GM18502 (cell line): ENCODE data around the gene CASK.
A peak's percentile ranks its signal among the peaks of the same experiment; 100 is the strongest.
"Not testable (repeated sequence)": the region's sequence is repeated elsewhere in the genome, so short reads cannot be mapped to it uniquely, and the experiment has no call there.

Experiments used
- ATAC-seq: cut with Tn5 transposase; IDR thresholded peaks from one replicate; pipeline ENCODE4 v1.9.1; 2021; ENCODE audit warnings: mild to moderate bottlenecking; ENCODE audit not compliant: unreplicated experiment, poor library complexity

CASK gene

GRCh38 chrX:41739871-41740270, 183.5 kb downstream of the CASK start:
- no peak for ATAC-seq

DNA sequence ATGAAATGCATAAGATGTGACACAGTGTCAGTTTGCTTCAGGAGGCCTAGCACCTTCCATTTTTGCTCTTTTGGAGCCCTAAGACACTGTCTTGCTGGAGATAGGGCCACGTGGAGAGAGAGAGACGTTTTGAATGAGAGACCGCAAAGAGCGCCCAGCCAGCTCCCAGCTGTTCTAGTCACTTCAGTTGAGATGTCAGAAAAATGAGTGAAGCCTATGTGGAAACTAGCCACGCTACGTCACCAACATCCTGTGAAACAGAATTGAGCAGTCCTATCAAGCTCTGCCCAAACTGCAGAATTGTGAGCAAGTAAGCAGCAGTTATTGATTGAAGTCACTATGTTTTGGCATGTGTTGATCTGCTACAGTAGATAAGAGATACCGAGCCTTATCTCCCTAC, 186.3 kb downstream of the CASK start:
- no peak for ATAC-seq

DNA sequence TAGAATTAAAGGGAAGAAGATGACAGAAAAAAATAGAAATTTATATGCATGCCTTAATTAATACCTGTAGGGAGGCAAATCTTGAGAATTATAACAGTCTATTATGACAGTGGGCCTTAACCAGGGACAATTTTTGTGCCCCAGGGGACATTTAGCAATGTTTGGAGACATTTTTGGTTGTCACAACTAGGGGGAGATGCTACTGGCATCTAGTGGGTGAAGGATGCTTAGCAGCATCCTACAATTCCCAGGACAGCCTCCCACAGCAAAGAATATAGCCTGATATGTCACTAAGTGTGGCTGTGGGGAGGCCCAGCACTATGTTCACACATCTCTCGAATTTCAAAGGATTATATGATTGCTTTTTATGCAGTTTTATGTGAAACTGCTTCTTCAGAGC, 188.8 kb downstream of the CASK start:
- peak; percentile 27 for ATAC-seq

GRCh38 chrX:41733939-41734338, 189.4 kb downstream of the CASK start:
- ATAC-seq, result peak; percentile 98

- no peak for ATAC-seq
Measured at GRCh38 chrX:41732260-41732659, 191.1 kb downstream of the CASK start.

GRCh38 chrX:41730081-41730480, 193.3 kb downstream of the CASK start:
- no peak for ATAC-seq

- no peak for ATAC-seq
Measured at GRCh38 chrX:41728125-41728524, 195.2 kb downstream of the CASK start.

DNA sequence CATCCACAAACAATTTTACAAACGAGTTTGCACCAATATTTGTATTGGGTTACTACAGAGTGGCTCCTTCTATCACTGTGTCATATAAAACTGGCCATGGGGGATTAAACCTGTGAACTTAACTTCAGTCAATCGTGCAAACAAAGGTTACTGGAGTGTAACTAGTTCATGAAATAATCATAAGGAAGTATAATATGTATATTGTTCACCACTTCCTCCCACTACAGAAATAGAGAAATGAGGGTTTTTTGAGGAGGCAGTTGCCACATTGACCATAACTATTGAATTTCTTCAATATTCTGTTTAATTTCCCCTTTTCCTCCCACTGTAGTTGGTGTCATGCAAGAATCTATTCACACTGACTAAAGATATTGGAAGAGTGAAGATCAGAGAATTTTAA, 199.5 kb downstream of the CASK start, which contains the start of gene GPR82:
Gene GPR82 (plus strand): TSS at position 356 of the 400 bp plus-strand sequence. CDS start 2,846 bp downstream, outside the sequence.
- no peak for ATAC-seq

DNA sequence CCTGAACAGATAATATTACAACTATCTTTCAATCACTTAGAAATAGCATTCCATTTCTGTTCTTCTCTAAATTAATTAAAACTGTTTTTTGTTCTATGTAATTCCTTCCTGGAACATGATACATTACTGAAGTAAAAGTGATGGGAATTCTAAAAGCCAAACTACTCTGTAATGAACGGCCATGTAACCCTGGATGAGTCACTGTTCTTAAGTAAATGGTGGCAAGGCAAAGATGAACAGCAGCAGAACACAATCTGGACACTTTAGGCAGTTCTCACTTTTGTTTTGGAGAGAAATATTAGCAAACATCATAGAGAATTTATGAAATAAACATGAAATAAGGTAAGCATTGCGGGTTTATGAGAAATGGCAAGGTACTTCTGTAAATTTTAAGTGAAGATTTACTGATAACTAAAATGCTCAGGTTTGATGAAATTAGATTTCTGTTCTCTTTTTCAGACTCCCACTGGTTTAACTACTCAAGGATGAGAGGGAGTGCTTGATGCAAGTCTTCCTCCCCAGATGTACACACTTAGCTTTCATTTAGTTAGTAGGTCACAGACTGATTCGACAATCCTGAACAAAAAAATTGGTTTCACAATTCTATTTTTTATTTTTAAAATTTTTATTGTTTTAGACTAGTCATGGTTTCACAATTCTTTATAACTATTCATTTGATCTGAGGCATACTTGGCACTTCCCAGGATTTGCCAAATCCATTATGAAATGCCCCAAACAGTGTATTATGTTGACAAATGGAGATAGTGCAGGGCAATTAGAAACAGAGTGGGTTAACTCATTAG, 200.3 kb downstream of the CASK start:
- no peak for ATAC-seq

- no peak for ATAC-seq
Measured at GRCh38 chrX:41722214-41722613, 201.1 kb downstream of the CASK start.

GRCh38 chrX:41721590-41721989, 201.8 kb downstream of the CASK start:
- ATAC-seq, result peak; percentile 44

- peak; percentile 77 for ATAC-seq
Measured at GRCh38 chrX:41720125-41720779, 203.1 kb downstream of the CASK start.

DNA sequence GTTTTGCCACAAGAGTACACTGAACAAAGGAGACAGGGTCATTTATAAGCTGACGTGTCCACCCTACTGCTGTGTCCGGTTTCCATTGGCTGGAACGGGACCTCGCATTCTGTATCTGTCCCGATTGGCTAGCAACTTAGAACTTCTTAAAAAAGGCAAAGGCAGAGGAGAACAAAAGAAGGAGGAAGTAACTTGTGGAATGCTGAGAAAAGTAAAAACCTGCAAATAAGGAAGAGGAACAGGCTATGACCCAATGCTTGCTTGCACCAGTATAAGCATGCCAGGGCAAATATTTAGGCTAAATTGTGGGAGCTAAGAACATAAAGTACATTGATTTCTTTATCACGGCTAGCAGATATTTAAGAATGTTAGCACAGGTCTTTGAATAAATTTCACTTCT, 203.7 kb downstream of the CASK start:
- not testable (repeated sequence) for ATAC-seq

GRCh38 chrX:41718481-41719235, 204.7 kb downstream of the CASK start:
- ATAC-seq, result no peak

- ATAC-seq, result no peak
Measured at GRCh38 chrX:41716767-41717473, 206.4 kb downstream of the CASK start.

DNA sequence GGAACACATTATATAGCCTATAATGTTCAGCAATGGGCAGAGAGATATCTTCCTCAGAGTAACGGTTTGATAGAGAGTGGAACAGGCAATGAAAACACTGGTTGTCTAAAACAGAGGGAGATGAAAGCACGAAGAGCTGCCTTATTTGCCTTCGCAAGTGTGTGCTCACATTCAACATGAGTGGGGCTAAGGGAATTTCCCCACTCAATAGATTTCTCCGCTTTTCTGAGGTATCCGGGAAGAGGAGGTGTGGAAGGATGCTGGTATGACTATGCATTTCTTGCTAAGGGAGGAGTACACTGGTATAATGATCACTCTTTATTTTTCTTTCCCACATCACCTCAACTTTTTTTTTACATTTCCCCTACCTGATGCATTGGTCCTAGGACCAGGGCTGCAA, 207.1 kb downstream of the CASK start:
- no peak for ATAC-seq

DNA sequence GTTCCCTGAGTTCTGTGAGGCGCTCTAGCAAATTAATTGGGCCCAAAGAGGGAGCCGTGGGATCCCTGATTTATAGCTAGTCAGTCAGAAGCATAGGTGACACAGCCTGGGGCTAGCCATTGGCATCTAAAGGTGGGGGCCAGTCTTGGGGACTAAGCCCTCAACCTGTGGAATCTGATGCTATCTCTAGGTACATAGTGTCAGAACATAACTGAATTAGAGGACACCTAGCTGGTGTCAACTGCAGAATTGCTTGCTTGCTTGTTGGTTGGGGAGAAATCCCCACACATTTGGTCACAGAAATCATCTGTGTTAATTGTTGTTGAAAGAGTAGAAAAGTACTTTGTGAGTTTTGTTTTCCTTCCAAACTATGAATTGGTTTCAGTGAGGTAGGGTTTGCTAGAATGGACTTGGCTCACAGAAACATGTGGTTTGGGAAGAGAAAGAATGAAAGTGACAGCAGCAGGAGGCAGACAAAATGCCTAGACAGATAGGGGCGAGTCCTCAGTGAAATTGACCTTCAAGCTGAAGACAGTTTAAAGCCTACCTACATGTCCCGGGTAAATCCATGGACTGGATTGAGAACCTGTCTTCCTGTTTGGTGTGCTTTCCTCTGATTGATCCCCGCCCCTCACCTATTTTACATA, 212.2 kb downstream of the CASK start:
- no peak for ATAC-seq

- no peak for ATAC-seq
Measured at GRCh38 chrX:41708486-41708885, 214.9 kb downstream of the CASK start.

DNA sequence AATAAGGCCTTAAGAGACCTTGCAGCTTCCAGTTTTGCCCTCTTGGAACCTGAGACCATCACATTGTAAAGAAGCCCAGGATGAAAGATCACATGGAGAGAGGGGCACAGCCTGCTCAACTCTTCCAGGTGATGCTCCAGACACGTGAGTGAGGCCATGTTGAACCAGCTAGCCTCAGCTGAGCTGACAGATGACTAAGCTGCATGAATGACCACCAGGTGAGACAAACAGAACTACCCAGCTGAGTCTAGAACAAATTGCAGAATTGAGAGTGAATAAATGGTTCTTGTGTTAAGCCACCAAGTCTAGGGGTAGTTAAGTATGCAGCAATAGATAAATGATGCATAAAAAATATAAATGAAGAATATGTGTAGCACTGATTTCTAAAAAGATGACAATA, 216.1 kb downstream of the CASK start:
- ATAC-seq, result no peak
